PFSK-1 (cell line): ENCODE results near the gene SLC9C1.

Experiments used
- POLR2AphosphoS5 ChIP-seq: IDR thresholded peaks from 2 replicates; pipeline ENCODE4 v1.6.1; 2012; ENCODE audit warnings: low read depth, mild to moderate bottlenecking, control low read depth, low read length, moderate library complexity
- TAF1 ChIP-seq: IDR thresholded peaks from 2 replicates; pipeline ENCODE4 v1.6.1; 2012; ENCODE audit warnings: low read length, control low read depth, borderline replicate concordance; ENCODE audit not compliant: insufficient read depth
- TF ChIP-seq, protein P1 (sequence below), 2 experiments: IDR thresholded peaks; 2 replicates each; pipeline versions ENCODE4 v1.6.1 to v1.8.0; 2011 to 2012; ENCODE audit warnings: low read depth in 2 of 2, low read length in 2 of 2, control low read depth in 1 of 2, inconsistent platforms in 1 of 2, mild to moderate bottlenecking in 1 of 2, moderate library complexity in 1 of 2; ENCODE audit not compliant: insufficient read depth in 1 of 2

DNA sequence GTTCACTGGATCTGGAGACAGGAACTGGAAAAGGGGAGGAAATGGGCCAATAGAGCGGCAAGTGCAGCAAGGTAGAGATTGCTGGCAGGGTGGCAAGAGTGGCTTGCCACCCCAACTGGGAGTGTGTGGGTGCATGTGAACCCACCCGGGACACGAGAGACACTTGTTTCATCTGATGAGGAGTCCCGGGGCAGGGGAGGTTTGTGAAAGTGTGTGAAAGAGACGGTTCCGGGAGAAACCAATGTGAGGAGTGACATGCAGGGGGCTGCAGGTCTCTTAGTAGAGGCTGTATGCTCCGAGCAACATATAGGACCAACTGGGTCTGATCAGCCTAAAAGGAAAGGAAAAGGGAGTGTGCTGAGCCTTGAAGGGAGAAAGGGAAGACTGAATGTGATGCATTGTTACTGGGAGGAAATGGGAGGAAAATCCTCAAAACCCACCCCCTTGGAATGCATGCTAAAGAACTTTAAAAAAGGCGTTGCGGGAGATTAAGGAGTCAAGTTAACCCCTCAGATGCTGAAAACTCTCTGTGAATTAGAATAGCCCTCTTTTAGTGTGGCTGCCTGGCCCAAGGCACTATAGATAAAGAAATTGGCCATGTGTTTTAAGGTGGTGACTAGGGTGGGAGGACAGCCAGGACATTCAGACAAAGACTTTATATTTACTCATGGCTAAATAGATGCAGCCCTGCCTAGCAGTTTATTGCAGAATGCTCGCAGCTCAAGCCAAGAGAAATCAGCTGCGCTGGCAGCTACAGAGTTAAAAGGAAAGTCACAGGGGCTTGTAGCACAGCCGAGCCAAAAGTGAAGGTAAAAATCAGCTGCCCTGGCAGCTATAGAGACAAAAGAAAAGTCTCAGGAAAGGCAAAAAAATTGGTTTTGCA is 9.1 kb upstream of the SLC9C1 start:
- TF ChIP-seq POLR2AphosphoS5 = no peak
- TF ChIP-seq, protein P1, sequence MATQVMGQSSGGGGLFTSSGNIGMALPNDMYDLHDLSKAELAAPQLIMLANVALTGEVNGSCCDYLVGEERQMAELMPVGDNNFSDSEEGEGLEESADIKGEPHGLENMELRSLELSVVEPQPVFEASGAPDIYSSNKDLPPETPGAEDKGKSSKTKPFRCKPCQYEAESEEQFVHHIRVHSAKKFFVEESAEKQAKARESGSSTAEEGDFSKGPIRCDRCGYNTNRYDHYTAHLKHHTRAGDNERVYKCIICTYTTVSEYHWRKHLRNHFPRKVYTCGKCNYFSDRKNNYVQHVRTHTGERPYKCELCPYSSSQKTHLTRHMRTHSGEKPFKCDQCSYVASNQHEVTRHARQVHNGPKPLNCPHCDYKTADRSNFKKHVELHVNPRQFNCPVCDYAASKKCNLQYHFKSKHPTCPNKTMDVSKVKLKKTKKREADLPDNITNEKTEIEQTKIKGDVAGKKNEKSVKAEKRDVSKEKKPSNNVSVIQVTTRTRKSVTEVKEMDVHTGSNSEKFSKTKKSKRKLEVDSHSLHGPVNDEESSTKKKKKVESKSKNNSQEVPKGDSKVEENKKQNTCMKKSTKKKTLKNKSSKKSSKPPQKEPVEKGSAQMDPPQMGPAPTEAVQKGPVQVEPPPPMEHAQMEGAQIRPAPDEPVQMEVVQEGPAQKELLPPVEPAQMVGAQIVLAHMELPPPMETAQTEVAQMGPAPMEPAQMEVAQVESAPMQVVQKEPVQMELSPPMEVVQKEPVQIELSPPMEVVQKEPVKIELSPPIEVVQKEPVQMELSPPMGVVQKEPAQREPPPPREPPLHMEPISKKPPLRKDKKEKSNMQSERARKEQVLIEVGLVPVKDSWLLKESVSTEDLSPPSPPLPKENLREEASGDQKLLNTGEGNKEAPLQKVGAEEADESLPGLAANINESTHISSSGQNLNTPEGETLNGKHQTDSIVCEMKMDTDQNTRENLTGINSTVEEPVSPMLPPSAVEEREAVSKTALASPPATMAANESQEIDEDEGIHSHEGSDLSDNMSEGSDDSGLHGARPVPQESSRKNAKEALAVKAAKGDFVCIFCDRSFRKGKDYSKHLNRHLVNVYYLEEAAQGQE (IDR thresholded peaks at IDR 0.05; ENCODE audit: insufficient read depth in 1 of 2, low read depth in 2 of 2, low read length in 2 of 2) = no peak
- no peak for TF ChIP-seq TAF1
